Measurements from ENCODE around the gene TPTE.
"Not testable (repeated sequence)": the region's sequence is repeated elsewhere in the genome, so short reads cannot be mapped to it uniquely, and the experiment has no call there.

Gene TPTE

GRCh38 chr21:10617133-10617752, 95.9 kb downstream of the TPTE start:
- not testable (repeated sequence) for DNase-seq

DNA sequence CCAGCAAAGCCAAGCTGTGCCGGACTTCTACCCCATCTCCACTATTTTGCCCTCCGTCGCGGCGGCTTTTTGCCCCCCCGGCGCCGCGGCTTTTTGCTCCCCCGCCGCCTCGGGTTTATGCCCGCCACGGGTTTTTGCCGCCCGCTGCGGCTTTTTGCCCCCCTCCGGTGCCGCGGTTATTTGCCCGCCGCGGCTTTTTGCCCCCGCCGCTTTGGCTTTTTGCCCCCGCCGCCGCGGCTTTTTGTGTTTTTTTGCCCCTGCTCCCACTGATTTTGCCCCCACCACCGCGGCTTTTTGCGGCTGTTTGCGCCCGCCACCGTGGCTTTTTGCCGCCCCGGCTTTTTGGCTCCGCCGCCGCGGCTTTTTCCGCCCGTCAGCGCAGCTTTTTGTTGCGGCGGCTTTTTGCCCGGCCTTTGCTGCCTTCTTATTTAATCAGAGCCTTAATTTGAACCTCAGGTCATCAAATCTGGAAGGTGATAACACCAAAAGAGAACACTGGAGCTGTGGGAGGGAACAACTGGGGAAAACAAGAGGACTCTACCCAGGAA, 106.0 kb downstream of the TPTE start:
- no peak for DNase-seq

DNA sequence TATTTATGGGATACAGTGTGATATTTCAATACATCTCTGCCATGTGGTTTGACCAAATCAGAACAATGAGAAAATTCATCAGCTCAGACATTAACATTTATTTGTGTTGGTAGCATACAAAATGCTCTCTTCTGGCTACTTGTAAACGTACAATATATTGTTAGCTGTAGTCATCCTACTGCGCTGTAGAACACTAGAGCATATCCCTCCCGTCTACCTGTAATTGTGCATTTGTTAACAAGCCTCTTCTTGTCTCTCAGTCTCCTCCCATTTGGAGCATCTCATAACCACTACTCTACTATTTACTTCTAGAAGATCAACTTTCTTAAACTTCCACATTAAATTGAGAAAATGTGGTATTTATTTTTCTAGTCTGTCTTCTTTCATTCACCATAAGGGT, 107.9 kb downstream of the TPTE start:
- DNase-seq = not testable (repeated sequence)

- DNase-seq = not testable (repeated sequence)
Observed at GRCh38 chr21:10630829-10631228, 109.4 kb downstream of the TPTE start.

DNA sequence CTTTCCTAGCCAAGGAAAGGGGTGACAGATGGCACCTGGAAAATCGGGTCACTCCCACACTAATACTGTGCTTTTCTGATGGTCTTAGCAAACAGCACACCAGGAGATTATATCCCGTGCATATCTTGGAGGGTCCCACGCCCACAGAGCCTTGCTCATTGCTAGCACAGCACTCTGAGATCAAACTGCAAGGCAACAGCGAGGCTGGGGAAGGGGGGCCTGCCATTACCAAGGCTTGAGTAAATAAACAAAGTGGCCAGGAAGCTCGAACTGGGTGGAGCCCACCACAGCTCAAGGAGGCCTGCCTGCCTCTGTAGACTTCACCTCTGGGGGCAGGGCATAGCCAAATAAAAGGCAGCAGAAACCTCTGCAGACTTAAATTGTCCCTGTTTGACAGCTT, 109.9 kb downstream of the TPTE start:
- DNase-seq = not testable (repeated sequence)

- DNase-seq = not testable (repeated sequence)
Observed at GRCh38 chr21:10638144-10638543, 116.8 kb downstream of the TPTE start.

DNA sequence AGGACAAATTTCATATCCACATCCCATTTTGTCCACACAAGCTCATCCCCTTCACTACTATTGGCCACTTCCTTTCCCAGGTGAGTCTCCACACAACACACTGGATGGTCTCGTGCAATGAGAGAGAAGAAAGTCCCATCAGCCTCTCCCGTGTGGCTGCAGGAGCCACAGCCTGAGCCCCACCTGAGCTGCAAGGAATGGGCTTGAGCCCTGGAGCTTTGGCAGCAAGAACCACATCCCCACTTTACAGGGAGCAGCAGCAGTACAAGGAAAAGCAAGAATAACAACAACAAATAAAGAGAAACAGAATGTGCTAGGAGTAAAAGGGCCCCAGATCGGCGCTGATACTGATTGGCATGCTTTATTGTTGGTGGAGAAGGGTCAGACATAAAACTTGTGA, 117.7 kb downstream of the TPTE start:
- no peak for DNase-seq

DNA sequence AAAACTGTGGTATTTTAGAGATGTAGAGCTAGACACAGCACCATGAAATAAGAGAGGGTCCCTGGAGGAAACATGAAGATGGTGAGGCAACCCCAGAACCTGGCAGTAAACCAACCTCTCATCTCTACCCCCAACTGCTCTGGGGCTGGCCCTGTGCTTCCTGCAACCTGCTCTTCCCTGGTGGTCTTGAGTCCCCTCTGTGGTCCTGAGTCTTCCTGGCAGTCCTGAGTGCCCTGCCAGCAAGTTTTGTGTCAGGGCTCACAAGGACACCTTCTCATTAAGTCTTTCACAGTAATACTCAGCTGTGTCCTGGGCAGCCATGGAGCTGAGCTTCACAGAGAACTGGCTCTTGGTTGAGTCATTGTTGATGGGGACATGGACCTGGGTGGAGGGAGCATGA, 118.4 kb downstream of the TPTE start:
- not testable (repeated sequence) for DNase-seq

GRCh38 chr21:10640446-10640845, 119.1 kb downstream of the TPTE start:
- no peak for DNase-seq

DNA sequence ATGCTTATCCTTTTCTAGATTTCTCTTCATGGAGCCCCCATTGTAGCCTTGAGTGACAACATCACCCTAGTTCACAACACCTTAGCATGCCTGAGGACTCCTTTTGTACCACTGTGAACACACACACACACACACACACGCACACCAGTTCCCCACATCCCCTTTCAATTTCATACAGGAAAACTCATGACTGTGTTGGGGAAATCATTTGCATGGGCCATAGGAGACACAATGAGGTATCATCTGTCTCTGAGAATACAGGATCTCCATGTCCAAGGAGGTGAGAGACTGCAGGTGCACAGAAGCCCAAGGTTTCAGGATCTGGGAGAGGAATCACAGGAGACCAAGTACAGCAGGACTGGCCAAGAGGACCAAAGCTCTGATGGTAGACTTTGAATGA, 119.7 kb downstream of the TPTE start:
- no peak for DNase-seq

GRCh38 chr21:10645667-10646066, 124.3 kb downstream of the TPTE start:
- not testable (repeated sequence) for DNase-seq

DNA sequence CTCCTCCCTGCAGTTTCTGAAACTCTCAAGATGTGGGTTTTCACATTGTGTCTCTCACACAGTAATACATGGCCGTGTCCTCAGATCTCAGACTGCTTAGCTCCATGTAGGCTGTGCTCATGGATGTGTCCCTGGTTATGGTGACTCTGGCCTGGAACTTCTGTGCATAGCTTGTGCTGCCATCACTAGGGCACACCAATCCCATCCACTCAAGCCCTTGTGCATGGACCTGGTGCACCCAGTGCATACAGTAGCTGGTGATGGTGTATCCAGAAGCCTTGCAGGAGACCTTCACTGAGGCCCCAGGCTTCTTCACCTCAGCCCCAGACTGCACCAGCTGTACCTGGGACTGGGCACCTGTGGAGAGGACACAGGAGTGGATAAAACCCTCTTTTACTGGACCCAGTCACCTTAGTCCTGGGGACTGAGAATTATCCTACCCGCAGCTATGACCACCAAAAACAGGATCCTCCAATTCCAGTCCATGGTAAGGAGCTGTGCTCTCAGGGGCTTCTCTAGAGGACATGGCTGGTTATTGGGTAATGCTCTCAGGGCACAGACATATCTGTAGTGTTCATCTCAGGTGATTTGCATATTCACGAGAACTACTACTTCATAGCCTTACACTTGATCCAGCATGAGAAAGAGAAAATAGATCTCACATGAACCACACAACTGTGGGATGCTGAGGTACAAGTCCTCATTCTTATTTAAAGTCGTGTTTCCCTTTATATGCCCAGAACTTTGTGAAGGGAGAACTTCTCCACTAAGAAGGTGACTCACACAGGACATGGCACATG, 128.2 kb downstream of the TPTE start:
- not testable (repeated sequence) for DNase-seq

GRCh38 chr21:10650297-10650696, 128.9 kb downstream of the TPTE start:
- DNase-seq = not testable (repeated sequence)

Measured in activated gamma-delta T cell treated with Interleukin-2 at 50 U/mL for 16 hours (primary cell).